Activated naive CD8-positive, alpha-beta T cell treated with anti-CD3 and anti-CD28 coated beads, Interleukin-2, amount 10 ng/mL, durations not matched to agents 7 days and 5 days (primary cell): ENCODE measurements around the gene CAPN2. TPM values are rescaled to one million over a fixed set of nuclear protein-coding genes. Genes with fewer than 3 reads are reported as not detected.

ENCODE experiments used
- ATAC-seq: fragments of 150-1000 bp; cut with Tn5 transposase; one replicate; pipeline ENCODE4 v1.10.0; 2021; ENCODE audit warnings: low read depth, moderate library complexity
- POLR2A ChIA-PET: fragments of 350-600 bp; sonication (Branson Sonifier 250); formaldehyde crosslinking; loops from one replicate; lab custom pipeline; 2021; ENCODE audit warnings: antibody characterized with exemption; lab: Charles Lee
- DNase-seq: peaks from one replicate; pipeline ENCODE4 v3.0.0; 2021
- H3K27ac Mint-ChIP-seq: one replicate; pipeline ENCODE4 v1.8.0; 2022; ENCODE audit warnings: mild to moderate bottlenecking, mixed read lengths
- H3K27me3 Mint-ChIP-seq: one replicate; pipeline ENCODE4 v1.8.0; 2022; ENCODE audit warnings: mild to moderate bottlenecking, moderate library complexity, mixed read lengths
- H3K36me3 Mint-ChIP-seq: one replicate; pipeline ENCODE4 v1.8.0; 2021; ENCODE audit warnings: mild to moderate bottlenecking, mixed read lengths
- H3K4me1 Mint-ChIP-seq: one replicate; pipeline ENCODE4 v1.8.0; 2021; ENCODE audit warnings: mixed read lengths
- H3K4me3 Mint-ChIP-seq: one replicate; pipeline ENCODE4 v1.8.0; 2022; ENCODE audit warnings: mild to moderate bottlenecking, moderate library complexity, mixed read lengths
- H3K9me3 Mint-ChIP-seq: one replicate; pipeline ENCODE4 v1.8.0; 2021; ENCODE audit warnings: mixed read lengths
- total RNA-seq, 2 experiments: library from RNA; stranded (reverse); gene quantifications; one replicate each; pipeline ENCODE4 v1.2.3, GENCODE V29; 2021

The CAPN2 gene
- total RNA-seq, 2 experiments from 2014 or later = 169 to 177 TPM

- Mint-ChIP-seq H3K36me3 (peaks cover 26% of the 10 kb centered on the region), H3K9me3 (no peaks in the 10 kb centered on the region), H3K27me3 (no peaks in the 10 kb centered on the region), H3K27ac (no peak overlapping the region), H3K4me1 (no peaks in the 10 kb centered on the region), H3K4me3 (no peak overlapping the region)
- POLR2A ChIA-PET = interaction anchor here (0.6 kb wide), 2 partner anchors 27 to 82 kb away, joined by 3 to 4 read pairs; no protein-coding TSS in a partner anchor
- no peak for DNase-seq
- no peak for ATAC-seq
Measured at GRCh38 chr1:223755992-223756775, 43.8 kb downstream of the CAPN2 start.

- Mint-ChIP-seq H3K36me3 (peaks cover 27% of the 10 kb centered on the region), H3K4me3 (no peak overlapping the region), H3K27ac (no peak overlapping the region), H3K27me3 (no peaks in the 10 kb centered on the region), H3K4me1 (no peaks in the 10 kb centered on the region), H3K9me3 (no peaks in the 10 kb centered on the region)
- POLR2A ChIA-PET = interaction anchor here (0.6 to 0.8 kb wide), 2 partner anchors 30 to 82 kb away, joined by 3 read pairs; no protein-coding TSS in a partner anchor
- ATAC-seq (no peak), DNase-seq (no peak)
Measured at GRCh38 chr1:223756806-223757700, 44.7 kb downstream of the CAPN2 start.

GRCh38 chr1:223758734-223759133, 46.4 kb downstream of the CAPN2 start:
- Mint-ChIP-seq H3K4me1 (no peaks in the 10 kb centered on the region), H3K4me3 (no peak overlapping the region), H3K36me3 (peaks cover 28% of the 10 kb centered on the region), H3K9me3 (no peaks in the 10 kb centered on the region), H3K27ac (no peak overlapping the region), H3K27me3 (no peaks in the 10 kb centered on the region)
- POLR2A ChIA-PET = no interaction called here
- ATAC-seq (no peak), DNase-seq (no peak)

- Mint-ChIP-seq H3K9me3 (no peaks in the 10 kb centered on the region), H3K4me3 (no peak overlapping the region), H3K27ac (no peak overlapping the region), H3K36me3 (peaks cover 32% of the 10 kb centered on the region), H3K27me3 (no peaks in the 10 kb centered on the region), H3K4me1 (no peaks in the 10 kb centered on the region)
- DNase-seq (no peak), ATAC-seq (no peak)
- POLR2A ChIA-PET = no interaction called here
Measured at GRCh38 chr1:223759273-223759672, 46.9 kb downstream of the CAPN2 start.

- Mint-ChIP-seq H3K9me3 (no peaks in the 10 kb centered on the region), H3K4me3 (no peak overlapping the region), H3K36me3 (peaks cover 36% of the 10 kb centered on the region), H3K4me1 (no peaks in the 10 kb centered on the region), H3K27ac (no peak overlapping the region), H3K27me3 (no peaks in the 10 kb centered on the region)
- ATAC-seq (no peak), DNase-seq (no peak)
- POLR2A ChIA-PET = interaction anchor here (1.1 kb wide), 1 partner anchor 34 kb away, joined by 4 read pairs; no protein-coding TSS in a partner anchor
Measured at GRCh38 chr1:223760833-223761232, 48.5 kb downstream of the CAPN2 start.

GRCh38 chr1:223761411-223761810, 49.1 kb downstream of the CAPN2 start:
- Mint-ChIP-seq H3K4me1 (no peaks in the 10 kb centered on the region), H3K27me3 (no peaks in the 10 kb centered on the region), H3K27ac (no peak overlapping the region), H3K4me3 (no peak overlapping the region), H3K9me3 (no peaks in the 10 kb centered on the region), H3K36me3 (peaks cover 42% of the 10 kb centered on the region)
- ATAC-seq (no peak), DNase-seq (no peak)
- POLR2A ChIA-PET = interaction anchor here (1.1 kb wide), 1 partner anchor 35 kb away, joined by 4 read pairs; no protein-coding TSS in a partner anchor

GRCh38 chr1:223763251-223763650, 50.9 kb downstream of the CAPN2 start:
- peaks cover 44% of the 10 kb centered on the region for H3K36me3 Mint-ChIP-seq
- no peaks in the 10 kb centered on the region for H3K27me3 Mint-ChIP-seq
- POLR2A ChIA-PET = interaction anchor here (1.1 kb wide), 1 partner anchor 13 kb away, joined by 3 read pairs; no protein-coding TSS in a partner anchor
- ATAC-seq (no peak), DNase-seq (no peak)
- no peak overlapping the region for H3K27ac Mint-ChIP-seq
- H3K4me3 Mint-ChIP-seq = no peak overlapping the region
- no peaks in the 10 kb centered on the region for H3K9me3 Mint-ChIP-seq
- no peaks in the 10 kb centered on the region for H3K4me1 Mint-ChIP-seq

- Mint-ChIP-seq H3K4me3 (no peak overlapping the region), H3K4me1 (no peaks in the 10 kb centered on the region), H3K9me3 (no peaks in the 10 kb centered on the region), H3K27me3 (no peaks in the 10 kb centered on the region), H3K27ac (no peak overlapping the region), H3K36me3 (peaks cover 47% of the 10 kb centered on the region)
- POLR2A ChIA-PET = interaction anchor here (1.1 kb wide), 1 partner anchor 12 kb away, joined by 3 read pairs; no protein-coding TSS in a partner anchor
- no peak for ATAC-seq
- no peak for DNase-seq
Measured at GRCh38 chr1:223763881-223764280, 51.5 kb downstream of the CAPN2 start.

GRCh38 chr1:223765036-223765718, 52.8 kb downstream of the CAPN2 start:
- Mint-ChIP-seq H3K36me3 (peaks cover 45% of the 10 kb centered on the region), H3K27me3 (no peaks in the 10 kb centered on the region), H3K27ac (no peak overlapping the region), H3K4me1 (no peaks in the 10 kb centered on the region), H3K9me3 (no peaks in the 10 kb centered on the region), H3K4me3 (no peak overlapping the region)
- ATAC-seq (peak; percentile 30), DNase-seq (no peak)
- POLR2A ChIA-PET = no interaction called here

- Mint-ChIP-seq H3K27ac (no peak overlapping the region), H3K27me3 (no peaks in the 10 kb centered on the region), H3K36me3 (peaks cover 41% of the 10 kb centered on the region), H3K9me3 (no peaks in the 10 kb centered on the region), H3K4me1 (no peaks in the 10 kb centered on the region), H3K4me3 (no peak overlapping the region)
- POLR2A ChIA-PET = no interaction called here
- ATAC-seq = no peak
- DNase-seq = no peak
Measured at GRCh38 chr1:223765719-223766340, 53.5 kb downstream of the CAPN2 start.

- H3K4me1 Mint-ChIP-seq = peaks cover 5% of the 10 kb centered on the region
- no peak for DNase-seq
- no peaks in the 10 kb centered on the region for H3K9me3 Mint-ChIP-seq
- ATAC-seq = no peak
- no peak overlapping the region for H3K4me3 Mint-ChIP-seq
- no peak overlapping the region for H3K27ac Mint-ChIP-seq
- H3K36me3 Mint-ChIP-seq = peaks cover 41% of the 10 kb centered on the region
- H3K27me3 Mint-ChIP-seq = no peaks in the 10 kb centered on the region
- POLR2A ChIA-PET = no interaction called here
Measured at GRCh38 chr1:223770621-223771315, 58.4 kb downstream of the CAPN2 start.

- H3K4me3 Mint-ChIP-seq = no peak overlapping the region
- peaks cover 11% of the 10 kb centered on the region for H3K4me1 Mint-ChIP-seq
- DNase-seq = no peak
- POLR2A ChIA-PET = no interaction called here
- ATAC-seq = no peak
- H3K27me3 Mint-ChIP-seq = no peaks in the 10 kb centered on the region
- no peaks in the 10 kb centered on the region for H3K9me3 Mint-ChIP-seq
- H3K36me3 Mint-ChIP-seq = peaks cover 41% of the 10 kb centered on the region
- H3K27ac Mint-ChIP-seq = no peak overlapping the region
Measured at GRCh38 chr1:223771469-223771813, 59.1 kb downstream of the CAPN2 start.
